ENCODE results near the gene MAD2L2.

The MAD2L2 gene

GRCh38 chr1:11652203-11652780, 28.7 kb downstream of the MAD2L2 start:
- TF ChIP-seq, protein P1, sequence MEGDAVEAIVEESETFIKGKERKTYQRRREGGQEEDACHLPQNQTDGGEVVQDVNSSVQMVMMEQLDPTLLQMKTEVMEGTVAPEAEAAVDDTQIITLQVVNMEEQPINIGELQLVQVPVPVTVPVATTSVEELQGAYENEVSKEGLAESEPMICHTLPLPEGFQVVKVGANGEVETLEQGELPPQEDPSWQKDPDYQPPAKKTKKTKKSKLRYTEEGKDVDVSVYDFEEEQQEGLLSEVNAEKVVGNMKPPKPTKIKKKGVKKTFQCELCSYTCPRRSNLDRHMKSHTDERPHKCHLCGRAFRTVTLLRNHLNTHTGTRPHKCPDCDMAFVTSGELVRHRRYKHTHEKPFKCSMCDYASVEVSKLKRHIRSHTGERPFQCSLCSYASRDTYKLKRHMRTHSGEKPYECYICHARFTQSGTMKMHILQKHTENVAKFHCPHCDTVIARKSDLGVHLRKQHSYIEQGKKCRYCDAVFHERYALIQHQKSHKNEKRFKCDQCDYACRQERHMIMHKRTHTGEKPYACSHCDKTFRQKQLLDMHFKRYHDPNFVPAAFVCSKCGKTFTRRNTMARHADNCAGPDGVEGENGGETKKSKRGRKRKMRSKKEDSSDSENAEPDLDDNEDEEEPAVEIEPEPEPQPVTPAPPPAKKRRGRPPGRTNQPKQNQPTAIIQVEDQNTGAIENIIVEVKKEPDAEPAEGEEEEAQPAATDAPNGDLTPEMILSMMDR (IDR thresholded peaks at IDR 0.05; ENCODE audit: low read depth, low read length), result no peak
- DNase-seq (ENCODE audit: extremely low read depth, low read depth), result no peak

GRCh38 chr1:11651017-11651416, 29.9 kb downstream of the MAD2L2 start:
- TF ChIP-seq, protein P1 (IDR thresholded peaks at IDR 0.05; ENCODE audit: low read depth, low read length), result no peak
- no peak for DNase-seq (ENCODE audit: extremely low read depth, low read depth)

DNA sequence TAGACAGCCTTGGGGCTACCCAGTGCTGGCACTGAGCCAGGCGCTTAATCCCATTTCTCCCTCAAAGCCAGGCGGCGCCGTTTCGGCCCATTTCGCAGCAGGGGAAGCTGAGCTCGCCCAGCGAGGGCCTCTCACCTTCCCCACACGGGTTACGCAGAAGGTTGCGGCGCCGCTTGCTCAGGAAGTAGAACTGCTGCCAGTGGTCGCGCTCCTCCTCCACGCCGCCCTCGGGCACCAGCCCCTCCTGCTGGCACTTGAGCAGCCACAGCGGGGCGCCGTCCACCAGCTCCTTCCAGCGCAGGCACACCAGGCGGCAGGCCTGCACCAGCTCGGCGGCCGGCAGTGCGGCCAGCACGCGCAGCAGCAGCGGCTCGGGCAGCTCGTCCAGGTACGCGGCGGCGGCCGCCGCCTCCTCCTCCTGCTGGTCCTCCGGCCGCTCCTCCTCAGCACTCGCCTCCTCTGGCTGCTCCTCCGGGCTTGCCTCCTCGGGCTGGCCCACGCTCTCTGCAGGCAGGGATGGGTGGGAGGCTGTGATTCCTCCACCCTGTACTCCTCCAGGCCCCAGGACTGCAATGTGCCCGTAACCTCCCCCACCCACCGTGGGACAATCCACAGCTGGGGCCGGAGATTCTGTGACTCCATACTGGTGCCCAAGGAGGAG, 30.5 kb downstream of the MAD2L2 start:
- peak; percentile 15 for DNase-seq (ENCODE audit: extremely low read depth, low read depth)
- TF ChIP-seq, protein P1 (IDR thresholded peaks at IDR 0.05; ENCODE audit: low read depth, low read length), result peak; percentile 57

GRCh38 chr1:11649624-11650330, 31.2 kb downstream of the MAD2L2 start:
- TF ChIP-seq, protein P1 (IDR thresholded peaks at IDR 0.05; ENCODE audit: low read depth, low read length), result no peak
- no peak for DNase-seq (ENCODE audit: extremely low read depth, low read depth)

GRCh38 chr1:11649237-11649623, 31.7 kb downstream of the MAD2L2 start:
- no peak for DNase-seq (ENCODE audit: extremely low read depth, low read depth)
- TF ChIP-seq, protein P1 (IDR thresholded peaks at IDR 0.05; ENCODE audit: low read depth, low read length), result no peak

DNA sequence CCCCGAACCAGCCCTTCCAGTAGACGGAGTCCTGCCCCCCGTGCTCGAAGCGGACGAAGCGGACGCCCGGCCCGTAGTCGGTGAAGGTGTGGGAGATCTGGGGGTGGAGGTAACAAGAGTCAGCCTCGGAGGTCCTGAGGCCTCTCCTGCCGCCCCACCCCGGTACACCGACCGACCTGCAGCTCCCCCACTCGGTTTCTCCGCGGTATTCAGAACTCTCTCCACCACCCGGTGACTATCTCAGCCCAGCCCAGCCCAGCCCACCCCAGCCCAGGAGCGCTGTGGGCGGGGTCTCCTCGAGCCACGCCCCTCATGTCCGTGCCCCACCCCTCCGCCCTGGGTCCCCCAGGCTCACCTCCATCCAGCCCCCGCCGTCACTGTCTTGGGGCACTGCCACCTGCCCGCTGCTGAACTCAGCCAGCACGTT, 32.2 kb downstream of the MAD2L2 start:
- TF ChIP-seq, protein P1 (IDR thresholded peaks at IDR 0.05; ENCODE audit: low read depth, low read length), result no peak
- DNase-seq (ENCODE audit: extremely low read depth, low read depth), result no peak

- no peak for DNase-seq (ENCODE audit: extremely low read depth, low read depth)
- TF ChIP-seq, protein P1 (IDR thresholded peaks at IDR 0.05; ENCODE audit: low read depth, low read length), result no peak
Observed at GRCh38 chr1:11648039-11648438, 32.9 kb downstream of the MAD2L2 start.

All from AG09319 (cell line).